Right kidney (tissue), 1 donor: Measurements from ENCODE around the gene ARHGAP26.
"Not testable (repeated sequence)": the region's sequence is repeated elsewhere in the genome, so short reads cannot be mapped to it uniquely, and the experiment has no call there.

Experiments
- DNase-seq: peaks from one replicate; pipeline ENCODE4 v3.0.0-alpha.2; 2016

Gene ARHGAP26

DNA sequence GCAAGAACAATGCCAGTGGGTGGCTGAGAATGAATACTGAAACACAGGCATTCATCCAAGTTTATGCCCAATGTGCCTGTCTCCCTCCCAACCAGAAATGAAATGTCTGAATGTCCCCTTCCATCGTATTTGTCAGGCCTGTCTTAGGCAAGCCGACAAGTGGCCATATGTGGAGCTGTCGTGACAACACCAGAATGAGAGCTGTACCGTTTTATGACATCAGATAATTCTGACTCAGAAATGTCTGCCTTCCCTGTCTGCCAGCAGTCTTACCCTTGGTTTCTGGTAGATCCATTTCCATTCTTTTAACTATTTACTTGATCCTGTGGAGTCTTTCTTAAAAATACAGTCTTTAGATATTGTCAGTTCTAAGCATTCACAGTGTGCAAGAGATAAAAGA, 421.5 kb downstream of the ARHGAP26 start:
- DNase-seq = no peak

DNA sequence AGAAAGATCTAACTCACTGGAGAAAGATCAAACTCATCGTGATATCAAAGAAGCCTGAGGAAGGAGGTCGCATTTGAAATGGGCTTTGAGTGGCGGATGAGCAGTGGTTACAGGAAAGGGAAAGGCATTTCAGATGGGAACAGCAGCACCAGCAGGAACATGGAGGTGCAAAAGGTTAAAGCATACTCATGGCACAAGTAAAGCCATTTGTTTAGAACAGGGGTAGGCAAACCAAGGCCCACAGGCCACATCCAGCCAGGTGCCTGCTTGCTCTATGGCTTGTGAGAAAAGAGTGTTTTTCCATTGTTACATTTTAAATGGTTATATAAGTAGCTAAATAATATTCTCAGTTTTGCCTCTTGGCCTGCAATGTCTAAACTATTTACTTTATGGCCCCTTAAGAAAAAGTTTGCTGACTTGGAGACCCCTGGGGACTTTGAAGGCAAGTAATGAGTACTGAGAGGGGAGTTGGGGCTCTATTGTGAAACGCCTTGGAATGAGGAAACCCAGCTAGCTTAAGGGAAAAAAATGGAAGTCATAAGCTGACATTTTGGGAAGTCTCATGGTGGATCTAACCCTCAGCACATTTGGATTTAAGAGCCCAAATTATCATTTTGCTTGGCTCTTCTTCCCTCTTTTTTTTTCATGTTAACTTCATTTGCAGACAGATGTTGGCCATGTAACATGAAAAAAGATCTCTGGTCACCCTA, 422.2 kb downstream of the ARHGAP26 start:
- no peak for DNase-seq

DNA sequence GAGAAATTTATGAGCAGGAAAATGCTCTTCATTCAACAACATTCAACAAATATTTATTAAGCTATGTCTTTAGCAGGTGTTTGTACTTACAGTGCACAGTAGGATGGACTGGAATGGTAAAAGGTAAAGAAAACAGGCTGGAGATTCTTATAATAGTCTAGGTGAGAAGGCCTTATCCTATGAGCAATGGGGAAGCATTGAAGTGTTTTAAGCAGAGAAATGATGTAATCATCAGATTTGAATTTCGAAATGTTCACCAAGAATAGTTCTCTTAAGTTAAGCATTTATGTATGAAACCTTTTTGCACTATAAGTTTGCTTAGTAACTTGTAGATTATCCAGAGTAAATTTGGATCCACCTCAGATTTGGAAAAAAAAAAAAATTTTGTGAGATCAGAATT, 424.0 kb downstream of the ARHGAP26 start:
- DNase-seq = no peak

DNA sequence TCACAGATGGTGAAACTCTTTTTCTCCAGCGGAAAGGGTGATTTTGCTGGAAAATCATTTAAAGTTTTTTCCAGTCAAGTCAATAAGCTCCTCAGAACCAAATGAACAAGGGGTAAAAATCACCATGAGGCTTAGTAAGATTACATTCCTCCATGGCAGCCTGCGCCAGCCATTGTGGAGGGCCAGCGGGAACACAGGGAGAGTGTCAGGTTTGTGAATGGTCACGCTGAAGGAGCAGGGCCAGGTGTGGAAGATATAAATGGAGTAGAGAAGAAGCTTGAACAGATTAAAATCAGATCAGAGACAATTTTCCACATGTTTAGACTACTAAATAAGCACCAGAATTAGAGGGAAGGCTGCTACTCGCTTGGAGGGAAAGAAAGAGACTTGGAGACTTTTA, 424.5 kb downstream of the ARHGAP26 start:
- no peak for DNase-seq

DNA sequence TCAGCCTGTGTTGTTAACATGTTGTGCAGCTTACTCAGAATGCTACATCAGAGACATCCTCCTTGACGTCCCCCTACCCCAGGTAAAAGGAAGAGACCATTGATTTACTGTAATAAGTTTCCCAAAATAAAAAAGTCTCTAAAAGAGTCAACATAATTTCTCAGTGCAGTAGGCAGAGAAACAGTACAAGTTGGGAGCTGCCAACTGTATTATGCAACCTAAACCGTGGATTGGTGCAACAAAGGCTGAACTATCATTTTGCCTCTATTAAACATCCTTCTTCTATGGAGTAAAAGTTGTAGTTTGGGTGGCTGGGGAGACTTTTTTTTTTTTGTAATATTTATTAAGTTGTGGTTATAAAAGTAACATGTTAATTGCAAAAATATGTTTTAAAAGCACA, 425.3 kb downstream of the ARHGAP26 start:
- no peak for DNase-seq

DNA sequence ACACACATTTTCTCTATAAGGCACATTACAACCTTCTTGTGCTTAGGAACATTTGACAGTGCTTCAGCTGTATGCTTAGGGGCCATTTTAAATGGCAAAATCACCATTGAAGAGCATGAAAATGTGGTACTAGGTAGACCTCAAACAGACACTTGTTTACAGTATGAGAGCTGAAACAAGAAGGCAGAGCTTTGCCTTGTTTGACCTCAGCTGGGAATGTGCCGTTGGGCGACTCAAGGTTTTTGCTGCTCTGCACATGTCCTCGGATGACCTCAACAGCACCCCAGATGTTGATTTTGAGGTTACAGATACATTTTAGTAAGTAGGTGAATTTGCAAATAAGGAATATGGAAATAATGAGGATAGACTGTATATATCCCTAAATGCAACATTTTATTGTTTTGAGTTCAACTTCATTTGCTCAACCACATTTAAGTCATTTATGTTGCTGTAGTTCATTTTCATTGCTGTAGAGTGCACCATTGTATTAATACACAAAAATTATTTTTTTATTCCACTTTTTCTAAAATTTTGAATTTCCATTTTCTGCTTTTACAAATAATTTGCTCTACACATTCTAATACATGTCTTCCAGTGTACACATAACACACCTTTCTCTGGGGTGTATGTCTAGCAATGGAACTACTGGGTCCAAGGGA, 426.6 kb downstream of the ARHGAP26 start:
- no peak for DNase-seq

DNA sequence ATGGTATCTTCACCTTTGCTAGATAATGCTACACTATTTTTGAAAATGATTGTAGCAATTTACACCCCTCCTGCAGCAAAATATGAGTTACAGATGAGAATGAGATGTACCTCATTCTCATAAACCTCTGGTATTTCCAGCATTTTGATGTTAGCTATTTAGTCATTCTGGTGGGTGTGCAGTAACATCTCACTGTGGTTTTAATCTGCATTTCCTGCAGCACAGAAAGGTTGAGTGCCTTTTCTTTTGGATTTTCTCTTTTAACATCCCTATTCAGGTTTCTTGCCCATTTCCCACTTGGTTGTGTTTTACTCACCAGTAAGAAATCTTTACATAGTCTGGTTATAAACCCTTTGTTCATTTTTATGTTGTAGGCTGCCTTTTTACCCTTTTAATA, 427.1 kb downstream of the ARHGAP26 start:
- no peak for DNase-seq

DNA sequence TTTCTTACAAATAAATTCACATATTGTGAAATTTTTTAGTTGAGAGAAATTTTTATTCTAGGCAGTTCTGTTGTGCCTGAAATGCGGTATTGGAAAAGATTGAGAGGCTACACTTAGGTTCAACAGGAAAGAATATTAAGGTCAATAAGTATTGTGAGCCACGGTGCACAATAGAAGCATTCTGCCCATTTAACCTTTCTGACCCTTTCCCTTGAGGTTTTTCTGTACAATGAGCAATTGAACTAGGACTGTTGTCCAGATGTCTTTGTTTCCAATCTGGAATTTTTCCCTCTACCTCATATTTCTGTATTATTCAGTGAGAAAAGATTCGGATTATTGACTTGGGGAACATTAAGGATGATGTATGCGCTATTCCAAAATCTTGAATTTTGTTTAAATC, 428.2 kb downstream of the ARHGAP26 start:
- no peak for DNase-seq

DNA sequence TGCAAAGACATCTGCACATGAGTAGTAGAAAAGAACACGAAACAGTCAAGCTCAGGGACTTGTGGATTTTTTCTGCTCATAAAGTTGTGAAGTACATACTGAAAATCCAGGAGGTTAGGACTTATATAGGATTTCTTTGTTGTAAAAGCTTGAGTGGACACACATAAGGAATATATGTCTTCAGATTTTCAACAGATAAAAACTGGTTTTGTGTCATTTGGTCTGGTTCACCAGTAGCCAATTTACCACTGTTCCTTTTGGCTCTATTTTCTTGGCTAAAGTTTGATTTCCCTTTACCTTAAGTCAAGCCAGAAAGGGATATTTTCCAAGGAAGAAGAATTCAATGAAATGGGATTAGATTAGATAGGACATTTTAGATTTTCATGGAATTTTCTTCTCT, 429.0 kb downstream of the ARHGAP26 start:
- no peak for DNase-seq

DNA sequence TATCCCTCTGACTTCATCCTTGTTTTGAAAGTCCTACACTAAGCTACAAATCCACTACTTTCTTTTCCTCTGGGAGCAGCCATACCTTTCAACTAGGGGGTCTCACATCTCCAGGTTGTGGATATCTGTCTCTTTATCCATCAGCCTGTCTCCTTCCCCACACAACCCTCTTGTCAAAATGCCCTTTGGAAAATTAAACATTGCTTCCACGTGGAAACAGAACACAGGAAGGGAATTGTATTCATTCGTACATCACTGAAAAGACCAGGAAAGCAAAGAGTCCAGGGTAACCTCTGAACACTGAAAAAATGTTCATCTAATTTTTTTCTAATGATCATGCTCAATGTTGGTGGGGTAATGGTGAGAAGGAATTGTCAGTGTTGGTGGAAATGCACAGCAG, 429.7 kb downstream of the ARHGAP26 start:
- no peak for DNase-seq

DNA sequence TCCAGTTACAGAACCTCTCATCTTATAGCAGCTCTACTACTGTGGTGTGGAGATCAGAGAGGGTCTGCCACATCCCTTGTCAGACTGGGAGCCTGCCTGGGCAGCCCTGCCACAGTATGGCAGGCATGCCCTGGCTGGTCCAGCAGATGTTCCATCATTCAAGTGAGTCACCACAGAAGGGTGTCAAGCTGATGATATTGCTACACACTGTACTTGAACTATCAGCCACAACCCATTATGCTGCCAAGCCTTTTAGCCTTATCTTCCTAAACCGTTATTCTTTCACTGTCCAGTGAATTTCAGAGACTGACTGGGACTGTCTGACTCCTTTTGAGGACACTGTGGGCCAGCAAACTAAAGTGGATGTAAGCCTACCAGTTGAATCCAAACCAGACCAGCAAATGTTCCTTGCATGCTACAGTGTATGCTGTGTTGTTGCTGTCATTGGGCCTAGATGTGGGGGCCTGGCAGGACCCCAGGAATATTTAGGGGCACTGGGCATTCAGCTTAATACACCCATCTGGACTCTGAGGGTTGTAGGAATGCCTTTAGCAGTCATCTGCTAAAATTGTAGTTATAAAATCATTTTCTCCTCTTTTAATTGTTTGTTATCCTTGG, 430.7 kb downstream of the ARHGAP26 start:
- DNase-seq = no peak

DNA sequence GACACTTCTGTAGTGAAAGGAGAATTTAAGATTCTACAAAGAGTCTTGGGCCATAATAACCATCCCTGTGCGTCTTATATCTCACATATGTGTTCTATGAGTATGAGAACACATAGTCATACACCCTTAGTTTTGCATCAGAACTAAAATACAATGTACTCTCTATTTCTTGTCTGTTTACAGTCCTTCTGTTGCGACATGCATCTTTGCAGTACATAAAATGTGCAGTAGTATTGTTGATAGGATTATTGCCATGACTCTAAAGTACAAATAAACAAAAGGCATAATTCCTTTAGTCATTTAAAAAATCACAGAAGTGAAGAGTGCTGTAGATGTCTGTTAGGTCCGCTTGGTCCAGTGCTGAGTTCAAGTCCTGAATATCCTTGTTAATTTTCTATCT, 431.4 kb downstream of the ARHGAP26 start:
- DNase-seq = no peak

DNA sequence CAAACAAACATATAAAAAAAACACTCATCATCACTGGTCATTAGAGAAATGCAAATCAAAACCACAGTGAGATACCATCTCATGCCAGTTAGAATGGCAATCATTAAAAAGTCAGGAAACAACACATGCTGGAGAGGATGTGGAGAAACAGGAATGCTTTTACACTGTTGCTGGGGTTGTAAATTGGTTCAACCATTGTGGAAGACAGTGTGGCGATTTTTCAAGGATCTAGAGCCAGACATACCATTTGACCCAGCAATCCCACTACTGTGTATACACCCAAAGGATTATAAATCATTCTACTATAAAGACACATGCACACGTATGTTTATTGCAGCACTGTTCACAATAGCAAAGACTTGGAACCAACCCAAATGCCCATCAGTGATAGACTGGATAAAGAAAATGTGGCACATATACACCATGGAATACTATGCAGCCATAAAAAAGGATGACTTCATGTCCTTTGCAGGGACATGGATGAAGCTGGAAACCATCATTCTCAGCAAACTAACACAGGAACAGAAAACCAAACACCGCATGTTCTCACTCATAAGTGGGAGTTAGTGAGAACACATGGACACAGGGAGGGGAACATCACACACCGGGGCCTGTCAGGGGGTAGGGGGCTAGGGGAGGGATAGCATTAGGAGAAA, 433.3 kb downstream of the ARHGAP26 start:
- DNase-seq = not testable (repeated sequence)

DNA sequence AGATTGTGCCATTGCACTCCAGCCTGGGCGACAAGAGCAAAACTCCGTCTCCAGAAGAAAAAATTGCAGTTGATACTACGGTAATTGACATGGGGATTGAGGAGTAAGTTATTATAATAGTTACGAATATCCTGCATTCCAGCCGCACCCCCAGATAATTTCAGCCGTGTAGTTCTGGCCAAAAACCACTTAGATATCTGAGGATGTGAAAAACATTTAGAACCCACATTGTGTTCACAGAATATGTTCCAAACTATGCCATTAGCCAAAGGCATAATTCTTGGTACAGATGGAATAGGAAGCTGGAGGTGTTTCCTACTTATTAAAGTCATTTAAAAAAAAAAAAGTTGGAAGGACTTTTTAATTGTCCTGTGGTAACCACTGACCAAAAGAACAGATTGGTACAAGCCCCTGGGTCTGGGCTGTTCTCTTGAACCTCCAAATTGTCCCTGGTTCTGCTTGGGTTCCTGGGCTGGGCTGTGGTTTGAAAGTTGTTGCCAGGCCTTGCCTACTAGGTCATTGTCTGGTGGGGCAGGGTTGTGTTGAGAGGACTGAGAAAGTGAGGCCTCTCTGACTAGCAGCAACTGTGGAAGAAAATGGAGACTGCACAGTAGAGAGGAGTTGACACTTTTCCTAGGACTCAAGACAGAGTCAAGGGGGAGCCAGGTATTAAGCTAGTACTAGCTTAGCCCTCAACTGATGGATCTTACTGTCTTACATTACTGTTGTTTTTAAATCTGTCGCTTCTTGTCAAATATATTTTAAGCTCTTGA, 434.5 kb downstream of the ARHGAP26 start:
- no peak for DNase-seq

DNA sequence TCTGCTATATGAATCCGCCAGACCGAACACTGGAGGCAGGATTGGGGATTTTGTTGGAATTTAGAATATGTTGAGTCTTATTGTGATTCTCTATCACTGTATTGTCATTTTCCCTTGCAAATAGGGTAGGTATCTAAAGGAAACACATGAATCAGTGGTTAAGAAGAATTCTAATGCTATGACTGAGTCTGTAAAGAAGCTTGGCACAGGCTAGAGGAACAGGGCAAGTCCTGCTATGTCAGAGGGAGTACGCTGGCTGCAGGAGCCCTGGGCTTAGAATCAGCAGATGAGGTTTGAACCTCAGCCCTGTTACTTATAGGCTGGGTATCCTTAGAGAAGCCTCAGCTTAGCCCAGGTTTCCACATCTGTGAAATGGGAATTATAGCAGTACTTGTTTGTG, 435.2 kb downstream of the ARHGAP26 start:
- no peak for DNase-seq

DNA sequence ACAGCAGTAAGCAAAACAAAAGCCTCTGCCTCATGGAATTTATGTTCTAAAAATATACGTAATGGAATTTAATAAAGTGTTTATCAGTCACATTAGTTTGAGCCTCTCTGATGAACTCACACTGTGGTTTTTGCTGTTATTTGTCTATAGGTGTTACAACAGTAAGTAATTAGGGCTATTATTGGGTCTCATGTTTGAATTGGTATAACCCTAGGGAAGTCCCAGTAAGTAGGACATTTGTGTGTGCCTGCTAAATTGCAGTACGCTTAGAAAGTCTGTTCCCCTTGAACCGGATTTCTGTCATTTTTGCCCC, 435.7 kb downstream of the ARHGAP26 start:
- no peak for DNase-seq

DNA sequence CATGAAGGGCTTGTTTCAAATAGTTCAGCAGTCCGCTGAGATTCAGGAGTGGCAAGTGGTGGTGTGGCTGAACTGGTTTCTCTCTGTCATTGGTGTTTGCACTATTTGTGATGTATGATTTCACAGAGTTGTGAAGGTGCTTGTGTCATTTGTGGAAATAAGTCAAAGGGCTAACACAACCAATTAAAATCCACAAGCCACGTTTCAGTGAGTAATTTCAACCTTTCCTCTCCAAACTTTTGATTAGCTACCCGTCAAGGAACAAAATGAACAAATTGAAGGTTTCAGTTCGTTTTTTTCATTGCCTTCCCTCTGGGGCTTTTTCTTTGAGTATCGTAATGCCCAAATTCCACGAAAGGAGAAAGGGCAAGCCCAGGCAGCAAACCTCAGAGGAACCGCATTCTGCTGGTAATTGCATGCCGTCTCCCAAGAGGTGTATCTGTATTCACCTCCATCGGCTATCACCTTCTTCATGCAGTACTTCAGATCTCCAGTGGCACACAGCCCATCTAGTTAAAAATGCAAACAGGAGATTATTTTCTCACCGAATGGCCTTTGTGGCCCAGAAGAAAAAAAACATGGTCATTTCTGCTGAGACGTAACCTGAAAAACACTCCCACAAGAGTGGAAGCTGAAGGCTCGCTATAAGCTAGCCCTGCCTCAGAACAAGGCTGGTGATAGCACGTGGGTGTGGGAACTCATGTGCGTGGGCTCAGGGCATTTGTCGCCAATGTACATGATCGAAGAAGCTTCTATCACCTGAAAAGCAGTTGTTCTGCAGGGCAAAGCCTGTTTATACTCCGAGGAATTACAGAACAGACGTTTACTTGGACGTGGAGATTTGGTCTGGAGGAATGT, 436.2 kb downstream of the ARHGAP26 start:
- no peak for DNase-seq

DNA sequence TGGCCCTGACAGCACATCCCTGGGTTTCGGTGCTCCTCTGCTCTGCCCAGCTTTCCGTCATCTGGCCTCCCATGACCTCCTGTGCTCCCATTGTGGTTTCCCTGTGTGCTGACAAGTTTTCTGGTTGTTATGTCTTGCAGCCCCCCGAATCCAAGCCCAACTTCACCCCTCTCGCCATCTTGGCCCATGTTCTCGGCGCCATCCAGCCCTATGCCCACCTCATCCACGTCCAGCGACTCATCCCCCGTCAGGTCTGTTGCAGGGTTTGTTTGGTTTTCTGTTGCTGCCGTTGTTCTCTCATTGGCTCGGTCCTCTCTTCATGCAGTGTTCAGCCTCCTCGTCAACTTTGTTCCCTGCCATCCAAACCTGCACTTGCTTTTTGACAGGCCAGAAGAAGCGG, 436.9 kb downstream of the ARHGAP26 start:
- no peak for DNase-seq

DNA sequence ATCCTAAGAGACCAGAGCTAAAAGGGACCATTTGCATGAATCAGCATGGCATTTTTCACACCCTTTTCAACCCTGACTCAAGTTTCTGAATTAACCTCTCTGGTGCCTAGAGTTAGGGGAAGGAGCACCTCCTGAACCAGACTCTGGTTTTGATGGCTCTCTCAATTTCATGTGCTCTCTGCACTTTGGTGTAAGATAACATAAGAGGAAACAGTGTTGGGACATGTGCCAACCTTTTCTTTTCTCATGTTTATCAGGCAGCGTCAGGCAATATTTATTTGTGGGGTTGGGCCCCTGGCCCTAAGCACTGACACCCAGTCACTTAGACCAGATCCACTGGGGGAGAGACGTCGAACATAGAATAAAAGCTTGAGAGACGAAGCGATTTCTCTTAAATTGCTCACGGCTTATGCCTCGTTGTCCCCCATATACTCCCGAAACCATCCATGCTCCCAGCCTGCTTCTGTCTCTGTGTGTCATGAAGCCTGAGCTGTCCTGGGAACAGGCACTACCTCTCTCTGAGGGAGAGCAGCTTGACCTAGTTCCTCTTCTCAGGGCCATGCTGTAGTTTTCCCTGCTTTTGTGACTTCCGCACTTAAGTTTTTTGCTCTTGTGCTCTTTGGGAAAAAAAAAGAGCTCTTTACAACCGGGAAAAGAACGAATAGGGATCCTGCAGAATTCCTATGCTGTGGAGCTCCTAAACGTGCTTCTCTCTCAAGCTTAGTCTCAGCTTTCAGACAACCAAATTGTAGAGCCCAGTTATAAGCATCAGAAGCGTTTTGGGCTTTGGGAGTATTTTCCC, 437.6 kb downstream of the ARHGAP26 start:
- no peak for DNase-seq

DNA sequence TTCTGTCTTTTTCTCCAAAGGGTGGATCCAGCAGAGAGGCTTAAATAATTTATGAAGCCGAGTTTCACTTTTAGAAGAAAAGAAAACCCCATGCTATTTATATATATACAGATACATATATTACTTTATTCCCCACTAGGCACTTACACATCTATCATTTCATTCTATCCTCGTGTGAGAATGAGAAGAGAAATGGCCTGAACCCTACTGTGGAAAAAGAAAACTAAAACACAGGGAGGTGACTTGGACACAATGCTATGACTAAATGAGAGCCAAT, 438.1 kb downstream of the ARHGAP26 start:
- DNase-seq = no peak
